ENCODE results near the gene LYPLA2. TPM values are rescaled to one million over a fixed set of nuclear protein-coding genes. Genes with fewer than 3 reads are reported as not detected.
A peak's percentile ranks its signal among the peaks of the same experiment; 100 is the strongest.

The LYPLA2 gene
- total RNA-seq, 4 donors from 2014 or later, result 52.7 to 76.9 (median 63.6) TPM

DNA sequence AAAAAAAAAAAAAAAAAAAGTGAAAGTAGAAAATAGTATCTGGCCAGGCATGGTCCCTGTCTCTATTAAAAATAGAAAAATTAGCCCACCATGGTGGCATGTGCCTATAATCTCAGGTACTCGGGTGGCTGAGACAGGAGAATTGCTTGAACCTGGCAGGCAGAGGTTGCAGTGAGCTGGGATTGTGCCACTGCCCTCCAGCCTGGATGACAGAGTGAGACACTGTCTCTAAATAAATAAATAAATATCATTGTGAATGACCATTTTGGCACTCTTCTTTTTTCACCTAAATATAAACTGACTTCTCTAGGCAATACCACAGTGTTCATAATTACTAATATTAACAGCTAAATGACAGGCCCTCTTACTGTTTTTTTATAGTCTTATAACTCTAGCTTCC, 33.1 kb upstream of the LYPLA2 start:
- H3K4me3 ChIP-seq, result no peak overlapping the region
- no peak overlapping the region for H3K27ac ChIP-seq
- no peaks in the 10 kb centered on the region for H3K27me3 ChIP-seq
- H3K9me3 ChIP-seq, result no peaks in the 10 kb centered on the region
- 84% methylated on average over 1 of the region's 1 CpG for WGBS
- no peak for DNase-seq (ENCODE audit: low spot score in 2 of 2)
- no peak for TF ChIP-seq POLR2A (IDR thresholded peaks at IDR 0.05)
- H3K4me1 ChIP-seq, result no peaks in the 10 kb centered on the region
- peaks cover 91% of the 10 kb centered on the region for H3K36me3 ChIP-seq

DNA sequence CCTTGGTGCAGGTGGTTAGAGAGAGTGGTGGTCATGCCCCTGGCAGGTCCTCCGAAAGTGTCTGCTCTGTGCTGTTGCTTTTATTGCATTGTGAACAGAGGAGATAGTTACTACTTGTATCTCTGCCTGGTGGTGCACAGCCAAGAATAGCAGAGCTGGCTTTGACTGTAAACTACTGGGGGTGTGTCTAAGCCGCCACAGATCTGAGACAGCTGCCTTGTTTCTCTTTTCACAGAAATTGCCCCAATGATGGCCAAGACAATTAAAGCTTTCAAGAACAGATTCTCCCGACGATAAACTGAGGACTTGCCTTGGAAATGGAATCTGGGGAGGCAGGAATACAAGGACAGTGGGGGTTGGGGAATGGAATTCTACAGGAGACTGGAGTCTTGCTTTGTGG, 31.7 kb upstream of the LYPLA2 start:
- Histone ChIP-seq H3K4me1 (no peaks in the 10 kb centered on the region), H3K36me3 (peaks cover 84% of the 10 kb centered on the region), H3K27me3 (no peaks in the 10 kb centered on the region), H3K4me3 (no peak overlapping the region), H3K9me3 (no peaks in the 10 kb centered on the region), H3K27ac (no peak overlapping the region)
- DNase-seq (ENCODE audit: low spot score in 2 of 2), result no peak
- TF ChIP-seq, protein P1, sequence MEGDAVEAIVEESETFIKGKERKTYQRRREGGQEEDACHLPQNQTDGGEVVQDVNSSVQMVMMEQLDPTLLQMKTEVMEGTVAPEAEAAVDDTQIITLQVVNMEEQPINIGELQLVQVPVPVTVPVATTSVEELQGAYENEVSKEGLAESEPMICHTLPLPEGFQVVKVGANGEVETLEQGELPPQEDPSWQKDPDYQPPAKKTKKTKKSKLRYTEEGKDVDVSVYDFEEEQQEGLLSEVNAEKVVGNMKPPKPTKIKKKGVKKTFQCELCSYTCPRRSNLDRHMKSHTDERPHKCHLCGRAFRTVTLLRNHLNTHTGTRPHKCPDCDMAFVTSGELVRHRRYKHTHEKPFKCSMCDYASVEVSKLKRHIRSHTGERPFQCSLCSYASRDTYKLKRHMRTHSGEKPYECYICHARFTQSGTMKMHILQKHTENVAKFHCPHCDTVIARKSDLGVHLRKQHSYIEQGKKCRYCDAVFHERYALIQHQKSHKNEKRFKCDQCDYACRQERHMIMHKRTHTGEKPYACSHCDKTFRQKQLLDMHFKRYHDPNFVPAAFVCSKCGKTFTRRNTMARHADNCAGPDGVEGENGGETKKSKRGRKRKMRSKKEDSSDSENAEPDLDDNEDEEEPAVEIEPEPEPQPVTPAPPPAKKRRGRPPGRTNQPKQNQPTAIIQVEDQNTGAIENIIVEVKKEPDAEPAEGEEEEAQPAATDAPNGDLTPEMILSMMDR (IDR thresholded peaks at IDR 0.05), result no peak
- no peak for TF ChIP-seq EP300 (IDR thresholded peaks at IDR 0.05)
- TF ChIP-seq POLR2AphosphoS5 (IDR thresholded peaks at IDR 0.05), result no peak
- TF ChIP-seq POLR2A (IDR thresholded peaks at IDR 0.05), result no peak
- 29% methylated on average over 4 of the region's 4 CpGs for WGBS

DNA sequence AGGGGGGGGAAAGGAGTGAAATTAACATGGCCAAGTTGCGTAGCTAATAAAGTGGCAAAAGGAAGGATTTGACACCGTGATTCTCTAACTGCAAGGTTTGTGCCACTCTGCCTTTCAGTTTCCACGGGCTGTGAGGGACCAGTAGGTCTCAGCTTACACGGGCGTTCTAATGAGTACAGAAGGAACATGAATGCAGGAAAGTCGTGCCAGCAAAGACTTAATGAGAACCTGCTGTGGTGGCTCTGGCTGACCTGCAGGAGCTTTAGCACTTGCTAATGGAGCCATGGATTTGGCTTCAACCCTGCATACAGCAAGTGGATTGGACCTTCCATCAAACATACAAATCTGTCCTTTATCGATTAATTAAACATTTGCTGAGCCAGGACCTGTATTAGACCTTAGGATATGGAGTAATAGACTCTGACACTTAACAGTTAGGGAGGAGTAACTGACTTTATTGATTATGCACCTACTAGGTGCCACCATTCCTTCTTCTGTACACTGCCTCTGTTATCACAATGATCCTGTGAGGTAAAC, 27.8 kb upstream of the LYPLA2 start:
- TF ChIP-seq POLR2AphosphoS5 (IDR thresholded peaks at IDR 0.05), result no peak
- TF ChIP-seq, protein P1 (IDR thresholded peaks at IDR 0.05), result no peak
- TF ChIP-seq POLR2A (IDR thresholded peaks at IDR 0.05), result no peak
- no peak for TF ChIP-seq EP300 (IDR thresholded peaks at IDR 0.05)
- H3K4me1 ChIP-seq, result no peaks in the 10 kb centered on the region
- H3K9me3 ChIP-seq, result no peaks in the 10 kb centered on the region
- H3K27me3 ChIP-seq, result no peaks in the 10 kb centered on the region
- DNase-seq (ENCODE audit: low spot score in 2 of 2), result no peak
- no peak overlapping the region for H3K4me3 ChIP-seq
- H3K36me3 ChIP-seq, result peaks cover 60% of the 10 kb centered on the region
- WGBS, result 81% methylated on average over 7 of the region's 7 CpGs
- no peak overlapping the region for H3K27ac ChIP-seq

DNA sequence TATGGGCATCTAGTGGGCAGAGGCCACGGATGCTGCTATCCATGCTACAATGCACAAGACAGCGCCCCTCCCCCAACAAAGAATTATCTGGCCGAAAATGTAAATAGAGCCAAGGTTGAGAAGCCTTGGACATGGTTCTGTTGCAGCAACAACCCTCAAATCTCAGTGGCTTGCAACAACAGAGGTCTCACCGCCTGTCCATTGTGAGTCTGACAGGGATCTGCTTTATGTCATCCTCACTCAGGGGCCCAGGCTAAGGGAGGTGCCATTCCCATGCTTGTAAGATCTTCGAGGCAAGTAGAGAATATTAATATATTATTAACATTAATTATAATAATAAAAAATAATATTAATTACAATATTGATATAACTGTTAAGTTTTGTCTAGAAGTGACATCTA, 22.2 kb upstream of the LYPLA2 start:
- no peaks in the 10 kb centered on the region for H3K27me3 ChIP-seq
- no peak overlapping the region for H3K4me3 ChIP-seq
- WGBS, result 81% methylated on average over 5 of the region's 5 CpGs
- H3K9me3 ChIP-seq, result no peaks in the 10 kb centered on the region
- no peak for DNase-seq (ENCODE audit: low spot score in 2 of 2)
- no peak overlapping the region for H3K27ac ChIP-seq
- peaks cover 29% of the 10 kb centered on the region for H3K36me3 ChIP-seq
- peaks cover 6% of the 10 kb centered on the region for H3K4me1 ChIP-seq
- TF ChIP-seq, protein P1 (IDR thresholded peaks at IDR 0.05), result no peak
- no peak for TF ChIP-seq EP300 (IDR thresholded peaks at IDR 0.05)
- TF ChIP-seq POLR2A (IDR thresholded peaks at IDR 0.05), result no peak
- TF ChIP-seq POLR2AphosphoS5 (IDR thresholded peaks at IDR 0.05), result no peak

DNA sequence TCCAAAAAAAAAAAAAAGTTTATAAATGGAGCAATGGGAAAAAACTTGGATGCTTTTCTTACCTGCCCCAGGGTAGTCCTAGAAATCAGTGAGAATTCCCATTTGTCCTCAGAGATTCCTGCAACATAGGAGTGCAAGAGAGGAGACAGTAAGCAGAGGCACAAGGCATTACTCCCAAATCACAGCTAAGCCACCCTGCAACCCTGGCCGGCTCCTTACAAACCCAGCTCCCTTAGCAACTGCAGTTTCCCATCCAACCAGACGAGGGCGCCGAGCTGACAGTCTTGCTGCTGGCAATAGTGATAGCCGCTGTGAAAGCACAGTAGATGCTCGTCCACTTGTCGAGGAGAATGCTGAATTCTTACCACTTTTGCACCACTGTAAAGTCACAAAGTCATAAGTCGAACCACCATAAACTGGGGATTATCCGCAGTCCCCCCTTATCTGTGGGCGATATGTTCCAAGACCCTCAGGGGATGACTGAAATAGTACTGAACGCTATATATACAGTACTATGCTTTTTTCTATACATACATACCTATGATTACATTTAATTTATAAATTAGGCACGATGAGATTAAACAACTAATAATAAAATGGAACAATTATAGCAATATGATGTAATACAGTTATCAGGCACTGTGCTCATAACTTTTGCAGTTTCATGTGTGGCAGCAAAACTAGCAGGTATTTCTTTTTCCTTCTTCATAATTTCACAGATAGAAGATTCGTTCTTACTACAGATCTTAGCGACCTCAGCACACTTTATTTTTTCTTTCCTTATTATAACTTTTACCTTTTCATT, 18.7 kb upstream of the LYPLA2 start:
- Histone ChIP-seq H3K27me3 (no peaks in the 10 kb centered on the region), H3K36me3 (peaks cover 15% of the 10 kb centered on the region), H3K4me1 (peaks cover 13% of the 10 kb centered on the region), H3K9me3 (no peaks in the 10 kb centered on the region), H3K4me3 (no peak overlapping the region), H3K27ac (no peak overlapping the region)
- TF ChIP-seq, protein P1 (IDR thresholded peaks at IDR 0.05), result peak; percentile 82 to 92
- no peak for TF ChIP-seq POLR2AphosphoS5 (IDR thresholded peaks at IDR 0.05)
- peak; percentile 90 to 96 for DNase-seq (ENCODE audit: low spot score in 2 of 2)
- WGBS, result 12% methylated on average over 14 of the region's 14 CpGs
